DMS153 (cell line): ENCODE results near the gene MTRF1L.
"Not testable (repeated sequence)": the region's sequence is repeated elsewhere in the genome, so short reads cannot be mapped to it uniquely, and the experiment has no call there.

Experiments
- DNase-seq: peaks from one replicate; lab custom pipeline; 2025; lab: John Stamatoyannopoulos, UW

Gene MTRF1L

GRCh38 chr6:153001767-153002612 is 519 bp downstream of the MTRF1L start:
- DNase-seq: no peak

- not testable (repeated sequence) for DNase-seq
Observed at GRCh38 chr6:153000790-153001189, 1.7 kb downstream of the MTRF1L start.

- DNase-seq: no peak
Observed at GRCh38 chr6:153000243-153000642, 2.3 kb downstream of the MTRF1L start.

- DNase-seq: not testable (repeated sequence)
Observed at GRCh38 chr6:152999538-152999937, 3.0 kb downstream of the MTRF1L start.

GRCh38 chr6:152993847-152994246 is 8.7 kb downstream of the MTRF1L start:
- DNase-seq: no peak

- DNase-seq: no peak
Observed at GRCh38 chr6:152993431-152993830, 9.1 kb downstream of the MTRF1L start.

- DNase-seq: no peak
Observed at GRCh38 chr6:152986978-152987377, 15.5 kb downstream of the MTRF1L start.

- DNase-seq: not testable (repeated sequence)
Observed at GRCh38 chr6:152985300-152985699, 17.2 kb downstream of the MTRF1L start.

GRCh38 chr6:152984513-152984872 is 18.0 kb downstream of the MTRF1L start:
- DNase-seq: no peak

- no peak for DNase-seq
Observed at GRCh38 chr6:152983637-152984512, 18.6 kb downstream of the MTRF1L start.

- peak; percentile 97 for DNase-seq
Observed at GRCh38 chr6:152982904-152983636, 19.4 kb downstream of the MTRF1L start, which contains the start of gene FBXO5. Gene FBXO5, minus strand, starts transcription at chr6:152983041. Its CDS starts 82 bp downstream, at chr6:152982959.

GRCh38 chr6:152981989-152982903 is 20.3 kb downstream of the MTRF1L start:
- DNase-seq: no peak

GRCh38 chr6:152981219-152981618 is 21.3 kb downstream of the MTRF1L start:
- no peak for DNase-seq

- DNase-seq: no peak
Observed at GRCh38 chr6:152980656-152981055, 21.9 kb downstream of the MTRF1L start.

- DNase-seq: no peak
Observed at GRCh38 chr6:152979116-152979515, 23.4 kb downstream of the MTRF1L start.

- no peak for DNase-seq
Observed at GRCh38 chr6:152978058-152978457, 24.5 kb downstream of the MTRF1L start.

- DNase-seq: no peak
Observed at GRCh38 chr6:152977556-152977955, 25.0 kb downstream of the MTRF1L start.

GRCh38 chr6:152976749-152977148 is 25.8 kb downstream of the MTRF1L start:
- no peak for DNase-seq

GRCh38 chr6:152975204-152975915 is 27.1 kb downstream of the MTRF1L start:
- no peak for DNase-seq

GRCh38 chr6:152973916-152974315 is 28.6 kb downstream of the MTRF1L start:
- no peak for DNase-seq
